Heart left ventricle (tissue), 16 donors: ENCODE measurements around the gene RPL32. TPM values are rescaled to one million over a fixed set of nuclear protein-coding genes. Genes with fewer than 3 reads are reported as not detected.

Experiments used
- ATAC-seq, 4 donors: fragments of 200-7000 bp; cut with Tn5 transposase; one replicate each; pipeline ENCODE4 v1.9.1; 2020 to 2022; ENCODE audit warnings: moderate library complexity in 4 of 4, mild to moderate bottlenecking in 3 of 4, moderate number of reproducible peaks in 1 of 4
- DNase-seq, 5 donors: peaks; one replicate each; pipeline ENCODE4 v3.0.0-alpha.2; 2020
- H3K27ac ChIP-seq, 12 donors: fragments of 200-600 bp; sonication (generic) in 4 of 12; one replicate each; pipeline versions ENCODE4 v1.5.0 to v1.8.0; 2016 to 2022; ENCODE audit warnings: mild to moderate bottlenecking in 2 of 12
- H3K27me3 ChIP-seq, 9 donors: fragments of 200-600 bp; sonication (generic) in 2 of 9; one replicate each; pipeline versions ENCODE4 v1.5.1 to v1.8.0; 2016 to 2022; ENCODE audit warnings: mild to moderate bottlenecking in 3 of 9
- H3K36me3 ChIP-seq, 9 donors: fragments of 200-600 bp; sonication (generic) in 2 of 9; one replicate each; pipeline versions ENCODE4 v1.5.0 to v1.8.0; 2018 to 2022; ENCODE audit warnings: mild to moderate bottlenecking in 2 of 9
- H3K4me1 ChIP-seq, 12 donors: fragments of 200-600 bp; sonication (generic) in 4 of 12; one replicate each; pipeline versions ENCODE4 v1.5.0 to v1.8.0; 2016 to 2022; ENCODE audit warnings: mild to moderate bottlenecking in 3 of 12
- H3K4me3 ChIP-seq, 12 donors: fragments of 200-600 bp; sonication (generic) in 4 of 12; one replicate each; pipeline versions ENCODE4 v1.5.0 to v1.8.0; 2017 to 2022; ENCODE audit warnings: mild to moderate bottlenecking in 9 of 12, moderate library complexity in 4 of 12
- H3K9me3 ChIP-seq, 12 donors: fragments of 200-600 bp; sonication (generic) in 4 of 12; one replicate each; pipeline versions ENCODE4 v1.5.0 to v1.8.0; 2016 to 2022; ENCODE audit warnings: mild to moderate bottlenecking in 1 of 12
- POLR2A ChIP-seq, 2 donors: fragments of 450-650 bp; IDR thresholded peaks; one replicate each; pipeline ENCODE4 v1.6.1; 2017; ENCODE audit warnings: antibody characterized with exemption in 2 of 2, mild to moderate bottlenecking in 2 of 2, moderate library complexity in 2 of 2
- WGBS, 4 donors: extraction: QIAGEN DNeasy Blood & Tissue Kit in 2 of 4; methylation state at CpG; one replicate each; pipeline versions ENCODE4 v1.1.5 to v1.1.7; 2013 to 2018; 5-methylcytosine and 5-hydroxymethylcytosine counted together
- intact Hi-C, 10 donors: fragments of 100-400 bp; cut with DNase I; formaldehyde crosslinking; loops; one replicate each; pipeline versions ENCODE4 v1.11.1 to v1.14.2; 2022
- polyA plus RNA-seq, 2 donors: library from polyadenylated mRNA; stranded (reverse); fragments of 200-250 nt; gene quantifications; one replicate each; pipeline ENCODE4 v1.2.3, GENCODE V29; 2013
- total RNA-seq, 9 donors: library from RNA; depleted of rRNA in 2 of 9; stranded (reverse); fragments of >200 nt in 2 of 9; fragmentation: NEBNext Ultra II Directional in 3 of 9; extraction: Animal tissue kit (Norgen Biotek cat#: 25700) in 3 of 9; gene quantifications; one replicate each; pipeline versions ENCODE4 v1.1.0 to v1.2.4, GENCODE V29; 2016 to 2023
- TF ChIP-seq, protein P1 (sequence below), 12 donors: fragments of 200-600 bp; sonication (generic) in 4 of 12; IDR thresholded peaks; one replicate each; pipeline versions ENCODE4 v1.5.0 to v1.8.0; 2018 to 2022; ENCODE audit warnings: antibody characterized with exemption in 12 of 12, mild to moderate bottlenecking in 5 of 12
- donor health status: ischemic (EF 13 %, LVEDD 7.1; RV severe dilation, severe dysfunction).
- donor health status: healthy with polysubstance abuse.
- donor health status: DM: no; HTN: yes; CAD: no.
- donor health status: DM: no; HTN: no; CAD: no.
- donor health status: ischemic (EF 25% LVEDD 6.9; RV normal size, moderate dysfunction).
- donor health status: ischemic (EF 25% LVEDD 5.7; RV mildly dilated, moderate dysfunction).
- donor health status: healthy.
- donor health status: DM: yes; HTN: yes; CAD: no.
- donor health status: ischemic (EF 35%, LVEDD 5.7; RV mildly dilated, moderate dysfunction).
- donor health status: nonischemic (EF 11% LVEDD 7.7; RV severe dilation, severe dysfunction).
- donor health status: DM: yes; HTN: yes; CAD: no.
- donor health status: PGD.
- donor health status: ischemic (EF 29% LVEDD 5.4; RV normal size, mild dysfunction).
- donor health status: nonischemic (EF 23%, LVEDD 6.1; RV moderate dilation, normal function).

Gene RPL32
- total and polyA plus RNA-seq, 11 donors = 377 to 1,620 (median 997) TPM

GRCh38 chr3:12808587-12808986, 32.8 kb downstream of the RPL32 start:
- H3K4me1 ChIP-seq = peaks cover 0 to 42% (median 17%) of the 10 kb centered on the region in 12 donors
- 74 to 83% (median 80%) methylated on average over 2 of the region's 2 CpGs for WGBS, 4 donors
- no peaks in the 10 kb centered on the region for H3K9me3 ChIP-seq
- peaks cover 0 to 62% (median 38%) of the 10 kb centered on the region in 9 donors for H3K36me3 ChIP-seq
- no peak for ATAC-seq
- peak overlapping the region in 3 of 12 donors; percentile 43 to 75 (median 54) for H3K27ac ChIP-seq
- H3K27me3 ChIP-seq = no peaks in the 10 kb centered on the region
- no peak overlapping the region for H3K4me3 ChIP-seq
- DNase-seq = no peak
- intact Hi-C loops = loop anchor here in 3 of 10 donors (10.0 kb wide), 2 partner anchors 104 to 314 kb away; no protein-coding TSS in a partner anchor
- no peak for TF ChIP-seq POLR2A (IDR thresholded peaks at IDR 0.05)
- TF ChIP-seq, protein P1, sequence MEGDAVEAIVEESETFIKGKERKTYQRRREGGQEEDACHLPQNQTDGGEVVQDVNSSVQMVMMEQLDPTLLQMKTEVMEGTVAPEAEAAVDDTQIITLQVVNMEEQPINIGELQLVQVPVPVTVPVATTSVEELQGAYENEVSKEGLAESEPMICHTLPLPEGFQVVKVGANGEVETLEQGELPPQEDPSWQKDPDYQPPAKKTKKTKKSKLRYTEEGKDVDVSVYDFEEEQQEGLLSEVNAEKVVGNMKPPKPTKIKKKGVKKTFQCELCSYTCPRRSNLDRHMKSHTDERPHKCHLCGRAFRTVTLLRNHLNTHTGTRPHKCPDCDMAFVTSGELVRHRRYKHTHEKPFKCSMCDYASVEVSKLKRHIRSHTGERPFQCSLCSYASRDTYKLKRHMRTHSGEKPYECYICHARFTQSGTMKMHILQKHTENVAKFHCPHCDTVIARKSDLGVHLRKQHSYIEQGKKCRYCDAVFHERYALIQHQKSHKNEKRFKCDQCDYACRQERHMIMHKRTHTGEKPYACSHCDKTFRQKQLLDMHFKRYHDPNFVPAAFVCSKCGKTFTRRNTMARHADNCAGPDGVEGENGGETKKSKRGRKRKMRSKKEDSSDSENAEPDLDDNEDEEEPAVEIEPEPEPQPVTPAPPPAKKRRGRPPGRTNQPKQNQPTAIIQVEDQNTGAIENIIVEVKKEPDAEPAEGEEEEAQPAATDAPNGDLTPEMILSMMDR (IDR thresholded peaks at IDR 0.05) = no peak

DNA sequence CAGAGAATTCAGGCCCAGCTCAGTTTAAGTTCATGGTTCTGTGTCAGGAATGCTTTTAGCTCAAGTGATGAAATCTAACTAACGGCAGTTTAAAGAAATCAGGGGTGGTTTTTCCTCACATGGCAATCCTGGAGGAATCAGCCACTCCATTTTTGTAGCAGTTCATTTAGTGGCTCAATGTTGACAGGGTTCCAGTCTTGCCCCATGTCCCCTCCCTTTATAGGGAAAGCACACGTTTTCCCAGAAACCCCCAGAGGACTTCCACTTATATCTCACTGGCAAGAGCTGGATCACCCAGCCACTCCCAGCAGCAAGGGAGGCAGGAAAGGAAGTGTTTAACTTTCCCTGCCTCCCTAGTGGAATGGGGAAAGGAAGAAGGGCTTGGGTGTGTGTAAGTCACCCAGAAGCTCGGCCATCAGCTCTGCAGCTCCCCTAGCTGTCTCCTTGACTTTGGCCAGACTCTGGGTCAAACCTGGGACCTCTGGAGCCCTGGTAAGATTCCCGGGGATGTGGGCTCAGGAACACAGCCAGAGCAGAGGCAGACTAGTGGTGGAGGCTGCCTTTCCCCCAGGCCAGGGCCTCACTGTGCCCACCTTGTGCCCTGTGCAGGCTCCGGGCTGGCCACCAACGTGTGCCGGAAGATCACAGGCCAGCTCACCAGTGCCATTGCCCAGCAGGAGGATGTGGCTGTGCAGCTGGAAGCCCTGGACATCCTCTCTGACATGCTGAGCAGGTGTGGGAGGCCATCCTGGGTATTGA, 33.6 kb downstream of the RPL32 start:
- TF ChIP-seq, protein P1 (IDR thresholded peaks at IDR 0.05) = no peak
- no peak for TF ChIP-seq POLR2A (IDR thresholded peaks at IDR 0.05)

GRCh38 chr3:12807066-12807465, 34.3 kb downstream of the RPL32 start:
- intact Hi-C loops = loop anchor here in 3 of 10 donors (10.0 kb wide), 2 partner anchors 102 to 312 kb away; no protein-coding TSS in a partner anchor
- TF ChIP-seq, protein P1 (IDR thresholded peaks at IDR 0.05) = peak in 1 of 12 donors; percentile 2
- no peak for TF ChIP-seq POLR2A (IDR thresholded peaks at IDR 0.05)
- 84 to 91% (median 89%) methylated on average over 9 of the region's 9 CpGs for WGBS, 4 donors
- Histone ChIP-seq H3K27ac (peak overlapping the region in 10 of 12 donors; percentile 10 to 72 (median 42)), H3K27me3 (no peaks in the 10 kb centered on the region), H3K9me3 (no peaks in the 10 kb centered on the region), H3K36me3 (peaks cover 0 to 57% (median 37%) of the 10 kb centered on the region in 9 donors), H3K4me1 (peaks cover 0 to 42% (median 17%) of the 10 kb centered on the region in 12 donors), H3K4me3 (no peak overlapping the region)
- DNase-seq (no peak), ATAC-seq (no peak)

More for the DNA sequence above, 33.6 kb downstream of the RPL32 start:
- ATAC-seq = no peak
- WGBS, 4 donors = 61 to 64% (median 63%) methylated on average over 7 of the region's 7 CpGs
- H3K4me3 ChIP-seq = no peak overlapping the region
- H3K9me3 ChIP-seq = no peaks in the 10 kb centered on the region
- H3K27ac ChIP-seq = peak overlapping the region in 9 of 12 donors; percentile 10 to 72 (median 43)
- H3K36me3 ChIP-seq = peaks cover 0 to 59% (median 38%) of the 10 kb centered on the region in 9 donors
- H3K4me1 ChIP-seq = peaks cover 0 to 42% (median 17%) of the 10 kb centered on the region in 12 donors
- no peak for DNase-seq
- intact Hi-C loops = loop anchor here in 3 of 10 donors (10.0 kb wide), 2 partner anchors 103 to 313 kb away; no protein-coding TSS in a partner anchor
- no peaks in the 10 kb centered on the region for H3K27me3 ChIP-seq

DNA sequence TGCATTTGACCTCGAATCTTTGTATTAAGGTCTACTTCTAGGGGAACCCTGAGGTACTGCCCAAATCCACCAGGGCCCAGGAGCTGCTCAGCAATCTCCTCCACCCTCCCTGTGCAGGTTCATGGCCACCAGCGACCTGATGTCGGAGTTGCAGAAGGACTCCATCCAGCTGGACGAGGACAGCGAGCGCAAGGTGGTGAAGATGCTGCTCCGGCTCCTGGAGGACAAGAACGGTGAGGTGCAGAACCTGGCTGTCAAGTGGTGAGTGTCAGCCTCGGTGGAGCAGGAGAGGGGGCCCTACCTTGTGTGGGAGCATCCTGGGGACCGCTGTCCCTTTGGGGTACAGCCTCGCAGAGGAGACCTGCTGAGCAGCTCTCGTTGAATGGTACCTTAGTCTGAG, 38.0 kb downstream of the RPL32 start:
- peaks cover 0 to 54% (median 37%) of the 10 kb centered on the region in 9 donors for H3K36me3 ChIP-seq
- H3K27ac ChIP-seq = no peak overlapping the region
- H3K4me1 ChIP-seq = peaks cover 0 to 50% (median 7%) of the 10 kb centered on the region in 12 donors
- TF ChIP-seq, protein P1 (IDR thresholded peaks at IDR 0.05) = no peak
- TF ChIP-seq POLR2A (IDR thresholded peaks at IDR 0.05) = no peak
- intact Hi-C loops = loop anchor here in 3 of 10 donors (10.0 kb wide), 2 partner anchors 99 to 309 kb away; no protein-coding TSS in a partner anchor
- no peak for ATAC-seq
- 93 to 98% (median 97%) methylated on average over 12 of the region's 12 CpGs for WGBS, 4 donors
- H3K9me3 ChIP-seq = no peaks in the 10 kb centered on the region
- H3K4me3 ChIP-seq = no peak overlapping the region
- no peaks in the 10 kb centered on the region for H3K27me3 ChIP-seq
- no peak for DNase-seq
